ENCODE data around the gene PGBD5. TPM values are rescaled to one million over a fixed set of nuclear protein-coding genes. Genes with fewer than 3 reads are reported as not detected.
A peak's percentile ranks its signal among the peaks of the same experiment; 100 is the strongest.

The PGBD5 gene
- polyA plus RNA-seq, 3 donors: 0.44 TPM; not detected in 2

GRCh38 chr1:230429067-230429735, 3.1 kb upstream of the PGBD5 start:
- peaks cover 0 to 20% (median 15%) of the 10 kb centered on the region in 7 donors for H3K9me3 Mint-ChIP-seq
- Histone ChIP-seq H2AFZ (ENCODE audit: insufficient read depth, low read depth, low read length, poor library complexity, severe bottlenecking) (no peak overlapping the region), H3K36me3 (replicated peaks in 1 of 2; ENCODE audit: control insufficient read depth in 1 of 2, insufficient read depth in 2 of 2, low read length in 2 of 2) (no peaks in the 10 kb centered on the region), H3K9ac (ENCODE audit: insufficient read depth, low read length, poor library complexity, severe bottlenecking) (no peak overlapping the region), H3K9me3 (replicated peaks in 1 of 2; ENCODE audit: control insufficient read depth in 1 of 2, insufficient read depth in 1 of 2, low read length in 2 of 2) (peaks cover 0 to 18% of the 10 kb centered on the region in 2 donors), H3K27me3 (ENCODE audit: control insufficient read depth in 2 of 2, insufficient read depth in 2 of 2, low read length in 2 of 2) (peaks cover 32 to 33% of the 10 kb centered on the region in 2 donors), H3K4me3 (replicated peaks in 1 of 3; ENCODE audit: low read depth in 2 of 3, low read length in 3 of 3) (no peak overlapping the region), H3K79me2 (ENCODE audit: insufficient read depth, low read length) (no peaks in the 10 kb centered on the region), H3K27ac (ENCODE audit: low read depth in 1 of 2, low read length in 2 of 2) (no peak overlapping the region), H3K4me2 (replicated peaks; ENCODE audit: extremely low read depth, low read length, poor library complexity, severe bottlenecking) (no peak overlapping the region), H4K20me1 (ENCODE audit: insufficient read depth, low read length) (no peaks in the 10 kb centered on the region), H3K4me1 (ENCODE audit: control insufficient read depth in 1 of 2, insufficient read depth in 2 of 2, low read length in 2 of 2) (peaks cover 0 to 4% of the 10 kb centered on the region in 2 donors)
- peaks cover 30 to 39% (median 32%) of the 10 kb centered on the region in 3 donors for H3K27me3 Mint-ChIP-seq (ENCODE audit: low read depth in 3 of 3)
- no peak overlapping the region for H3K4me3 Mint-ChIP-seq
- intact Hi-C loops (cut with micrococcal nuclease): no loop called here
- no peak for DNase-seq
- TF ChIP-seq CTCF (IDR thresholded peaks at IDR 0.05): no peak
- no CpG with 5 or more reads among the region's 2 CpGs for WGBS (ENCODE audit: insufficient coverage)
- no peak overlapping the region for H3K27ac Mint-ChIP-seq
- peaks cover 13% of the 10 kb centered on the region for H3K4me1 Mint-ChIP-seq
- H3K36me3 Mint-ChIP-seq: peaks cover 3 to 5% of the 10 kb centered on the region in 2 donors

DNA sequence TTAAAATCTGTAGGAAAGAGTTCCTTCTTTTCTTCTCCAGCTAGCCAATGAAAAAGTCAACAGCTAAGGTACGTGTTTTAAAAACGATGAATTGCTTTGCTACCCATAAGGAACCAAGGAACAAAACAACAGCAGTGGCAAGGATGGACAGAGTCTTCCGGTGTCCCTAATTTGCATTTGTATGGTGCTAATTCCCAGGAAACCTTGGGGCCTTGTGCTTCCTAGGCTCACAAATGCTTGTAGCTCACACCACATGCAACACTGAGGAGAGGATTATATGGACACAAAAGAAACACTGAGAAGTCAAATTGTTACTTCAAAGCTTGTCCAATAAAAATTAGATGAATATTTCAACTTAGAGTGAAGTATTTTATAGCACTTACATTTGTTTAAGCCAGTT, 1.8 kb upstream of the PGBD5 start:
- no peaks in the 10 kb centered on the region for H3K36me3 ChIP-seq (replicated peaks in 1 of 2; ENCODE audit: control insufficient read depth in 1 of 2, insufficient read depth in 2 of 2, low read length in 2 of 2)
- Mint-ChIP-seq H3K9me3 (peaks cover 0 to 22% (median 13%) of the 10 kb centered on the region in 7 donors), H3K4me1 (peaks cover 13% of the 10 kb centered on the region), H3K36me3 (peaks cover 3 to 5% of the 10 kb centered on the region in 2 donors), H3K27me3 (ENCODE audit: low read depth in 3 of 3) (peaks cover 42 to 50% (median 44%) of the 10 kb centered on the region in 3 donors), H3K4me3 (peak overlapping the region in 1 of 2 donors; percentile 72), H3K27ac (no peak overlapping the region)
- no peak overlapping the region for H2AFZ ChIP-seq (ENCODE audit: insufficient read depth, low read depth, low read length, poor library complexity, severe bottlenecking)
- peaks cover 0 to 4% of the 10 kb centered on the region in 2 donors for H3K4me1 ChIP-seq (ENCODE audit: control insufficient read depth in 1 of 2, insufficient read depth in 2 of 2, low read length in 2 of 2)
- H3K27me3 ChIP-seq (ENCODE audit: control insufficient read depth in 2 of 2, insufficient read depth in 2 of 2, low read length in 2 of 2): peaks cover 44 to 45% of the 10 kb centered on the region in 2 donors
- no peak for DNase-seq
- H3K79me2 ChIP-seq (ENCODE audit: insufficient read depth, low read length): no peaks in the 10 kb centered on the region
- H3K9ac ChIP-seq (ENCODE audit: insufficient read depth, low read length, poor library complexity, severe bottlenecking): no peak overlapping the region
- H4K20me1 ChIP-seq (ENCODE audit: insufficient read depth, low read length): no peaks in the 10 kb centered on the region
- TF ChIP-seq CTCF (IDR thresholded peaks at IDR 0.05): no peak
- intact Hi-C loops (cut with micrococcal nuclease): no loop called here
- H3K4me2 ChIP-seq (replicated peaks; ENCODE audit: extremely low read depth, low read length, poor library complexity, severe bottlenecking): no peak overlapping the region
- peaks cover 0 to 27% of the 10 kb centered on the region in 2 donors for H3K9me3 ChIP-seq (replicated peaks in 1 of 2; ENCODE audit: control insufficient read depth in 1 of 2, insufficient read depth in 1 of 2, low read length in 2 of 2)
- no peak overlapping the region for H3K4me3 ChIP-seq (replicated peaks in 1 of 3; ENCODE audit: low read depth in 2 of 3, low read length in 3 of 3)
- no peak overlapping the region for H3K27ac ChIP-seq (ENCODE audit: low read depth in 1 of 2, low read length in 2 of 2)
- 10% methylated on average over 2 of the region's 3 CpGs for WGBS (ENCODE audit: insufficient coverage)

Measured in CD14-positive monocyte (primary cell).